ENCODE results near the gene DNASE1L2. TPM values are rescaled to one million over a fixed set of nuclear protein-coding genes. Genes with fewer than 3 reads are reported as not detected.

Gene DNASE1L2
- total RNA-seq, 1 experiment from 2014 or later = 1.9 TPM

DNA sequence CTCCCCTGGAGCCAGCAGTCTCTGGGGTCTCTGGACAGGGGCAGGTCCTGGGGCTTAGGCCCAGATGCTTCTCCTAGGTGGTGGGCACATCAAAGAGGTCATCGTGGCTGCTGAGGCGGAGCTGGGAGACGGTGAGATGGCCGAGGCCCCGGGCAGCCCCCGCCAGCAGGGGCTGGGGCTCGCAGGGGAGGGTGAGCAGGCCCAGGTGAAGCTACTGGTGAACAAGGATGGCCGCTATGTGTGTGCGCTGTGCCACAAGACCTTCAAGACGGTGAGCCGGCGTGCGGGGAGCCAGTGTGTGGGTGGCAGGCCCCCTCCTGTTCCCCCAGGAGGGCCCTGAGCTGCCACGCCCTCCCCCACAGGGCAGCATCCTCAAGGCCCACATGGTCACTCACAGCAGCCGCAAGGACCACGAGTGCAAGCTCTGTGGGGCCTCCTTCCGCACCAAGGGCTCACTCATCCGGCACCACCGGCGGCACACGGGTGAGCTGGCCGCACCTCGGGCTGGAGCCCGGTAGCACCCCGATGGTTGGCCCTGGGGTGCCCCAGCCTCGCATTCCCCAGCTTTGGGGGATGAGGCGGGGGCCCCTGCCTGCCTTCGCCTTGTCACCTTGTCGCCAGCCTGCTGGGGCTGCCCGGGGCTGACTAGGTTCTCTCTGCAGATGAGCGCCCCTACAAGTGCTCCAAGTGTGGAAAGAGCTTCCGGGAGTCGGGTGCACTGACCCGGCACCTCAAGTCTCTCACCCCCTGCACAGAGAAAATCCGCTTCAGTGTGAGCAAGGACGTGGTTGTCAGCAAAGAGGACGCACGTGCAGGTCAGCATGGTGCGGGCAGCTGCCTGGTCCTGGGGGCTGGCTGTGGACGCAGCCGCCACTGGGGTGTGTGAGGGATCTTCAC is 3.9 kb upstream of the DNASE1L2 start:
- no peak overlapping the region for H3K27ac ChIP-seq (ENCODE audit: low read depth, low read length)
- peaks cover 0 to 8% of the 10 kb centered on the region in 2 experiments; a peak in 2 of 4 replicates for H3K4me1 ChIP-seq (ENCODE audit: control insufficient read depth in 1 of 2, insufficient read depth in 2 of 2, low read length in 2 of 2)
- no peak overlapping the region for H2AFZ ChIP-seq (ENCODE audit: low read depth, low read length, poor library complexity, severe bottlenecking)
- no peak for ATAC-seq
- ChIA-PET POLR2A (no interaction called here), CTCF (no interaction called here), RAD21 (ENCODE audit: low non-redundant PET in 1 of 2, low total read pairs in 2 of 2, uncharacterized antibody in 2 of 2, unreplicated experiment in 2 of 2) (no interaction called here)
- peaks cover 26% of the 10 kb centered on the region for H3K79me2 ChIP-seq (ENCODE audit: insufficient read depth, low read length)
- intact Hi-C loops (cut with micrococcal nuclease) = no loop called here
- TF ChIP-seq YY1 (IDR thresholded peaks at IDR 0.05; ENCODE audit: extremely low read depth, insufficient replicate concordance, low read depth, low read length) (no peak), FOSL1 (IDR thresholded peaks at IDR 0.05; ENCODE audit: low read depth) (no peak), SP1 (IDR thresholded peaks at IDR 0.05; ENCODE audit: low read depth) (no peak), CBX3 (IDR thresholded peaks at IDR 0.05; ENCODE audit: low read depth) (no peak), CEBPB (IDR thresholded peaks at IDR 0.05; ENCODE audit: low read depth) (no peak), EZH2 (IDR thresholded peaks at IDR 0.05) (no peak), EZH2phosphoT487 (IDR thresholded peaks at IDR 0.05; ENCODE audit: borderline replicate concordance) (no peak), ZFX (IDR thresholded peaks at IDR 0.05) (no peak)
- TF ChIP-seq, protein P1, sequence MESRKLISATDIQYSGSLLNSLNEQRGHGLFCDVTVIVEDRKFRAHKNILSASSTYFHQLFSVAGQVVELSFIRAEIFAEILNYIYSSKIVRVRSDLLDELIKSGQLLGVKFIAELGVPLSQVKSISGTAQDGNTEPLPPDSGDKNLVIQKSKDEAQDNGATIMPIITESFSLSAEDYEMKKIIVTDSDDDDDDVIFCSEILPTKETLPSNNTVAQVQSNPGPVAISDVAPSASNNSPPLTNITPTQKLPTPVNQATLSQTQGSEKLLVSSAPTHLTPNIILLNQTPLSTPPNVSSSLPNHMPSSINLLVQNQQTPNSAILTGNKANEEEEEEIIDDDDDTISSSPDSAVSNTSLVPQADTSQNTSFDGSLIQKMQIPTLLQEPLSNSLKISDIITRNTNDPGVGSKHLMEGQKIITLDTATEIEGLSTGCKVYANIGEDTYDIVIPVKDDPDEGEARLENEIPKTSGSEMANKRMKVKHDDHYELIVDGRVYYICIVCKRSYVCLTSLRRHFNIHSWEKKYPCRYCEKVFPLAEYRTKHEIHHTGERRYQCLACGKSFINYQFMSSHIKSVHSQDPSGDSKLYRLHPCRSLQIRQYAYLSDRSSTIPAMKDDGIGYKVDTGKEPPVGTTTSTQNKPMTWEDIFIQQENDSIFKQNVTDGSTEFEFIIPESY (IDR thresholded peaks at IDR 0.05; ENCODE audit: extremely low read depth, insufficient replicate concordance, low read length) = no peak
- TF ChIP-seq, protein P2, sequence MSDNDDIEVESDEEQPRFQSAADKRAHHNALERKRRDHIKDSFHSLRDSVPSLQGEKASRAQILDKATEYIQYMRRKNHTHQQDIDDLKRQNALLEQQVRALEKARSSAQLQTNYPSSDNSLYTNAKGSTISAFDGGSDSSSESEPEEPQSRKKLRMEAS (IDR thresholded peaks at IDR 0.05) = no peak
- TF ChIP-seq, protein P3, sequence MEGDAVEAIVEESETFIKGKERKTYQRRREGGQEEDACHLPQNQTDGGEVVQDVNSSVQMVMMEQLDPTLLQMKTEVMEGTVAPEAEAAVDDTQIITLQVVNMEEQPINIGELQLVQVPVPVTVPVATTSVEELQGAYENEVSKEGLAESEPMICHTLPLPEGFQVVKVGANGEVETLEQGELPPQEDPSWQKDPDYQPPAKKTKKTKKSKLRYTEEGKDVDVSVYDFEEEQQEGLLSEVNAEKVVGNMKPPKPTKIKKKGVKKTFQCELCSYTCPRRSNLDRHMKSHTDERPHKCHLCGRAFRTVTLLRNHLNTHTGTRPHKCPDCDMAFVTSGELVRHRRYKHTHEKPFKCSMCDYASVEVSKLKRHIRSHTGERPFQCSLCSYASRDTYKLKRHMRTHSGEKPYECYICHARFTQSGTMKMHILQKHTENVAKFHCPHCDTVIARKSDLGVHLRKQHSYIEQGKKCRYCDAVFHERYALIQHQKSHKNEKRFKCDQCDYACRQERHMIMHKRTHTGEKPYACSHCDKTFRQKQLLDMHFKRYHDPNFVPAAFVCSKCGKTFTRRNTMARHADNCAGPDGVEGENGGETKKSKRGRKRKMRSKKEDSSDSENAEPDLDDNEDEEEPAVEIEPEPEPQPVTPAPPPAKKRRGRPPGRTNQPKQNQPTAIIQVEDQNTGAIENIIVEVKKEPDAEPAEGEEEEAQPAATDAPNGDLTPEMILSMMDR (IDR thresholded peaks at IDR 0.05 in 2 of 3, conservative IDR thresholded peaks at IDR 0.05 in 1 of 3; ENCODE audit: borderline replicate concordance in 1 of 3, insufficient read depth in 1 of 3, low read depth in 2 of 3, low read length in 2 of 3) = no peak
- TF ChIP-seq, protein P4, sequence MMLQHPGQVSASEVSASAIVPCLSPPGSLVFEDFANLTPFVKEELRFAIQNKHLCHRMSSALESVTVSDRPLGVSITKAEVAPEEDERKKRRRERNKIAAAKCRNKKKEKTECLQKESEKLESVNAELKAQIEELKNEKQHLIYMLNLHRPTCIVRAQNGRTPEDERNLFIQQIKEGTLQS (IDR thresholded peaks at IDR 0.05) = no peak
- H3K9me3 ChIP-seq (ENCODE audit: control insufficient read depth in 1 of 2, insufficient read depth in 1 of 2, low read depth in 1 of 2, low read length in 2 of 2) = no peaks in the 10 kb centered on the region
- H3K4me2 ChIP-seq (ENCODE audit: low read length) = no peak overlapping the region
- peaks cover 9 to 19% of the 10 kb centered on the region in 2 experiments; a peak in 3 of 4 replicates for H3K36me3 ChIP-seq (ENCODE audit: control insufficient read depth in 1 of 2, insufficient read depth in 2 of 2, low read length in 2 of 2)
- H4K20me1 ChIP-seq (ENCODE audit: insufficient read depth) = no peaks in the 10 kb centered on the region
- no peaks in the 10 kb centered on the region for H3K27me3 ChIP-seq (ENCODE audit: insufficient read depth, low read length)
- H3K9ac ChIP-seq (ENCODE audit: low read length) = no peak overlapping the region
- no peak for DNase-seq (ENCODE audit: low read depth, low spot score)
- BruUV-seq (replicated peaks) = no TSS peak
- no peaks in the 10 kb centered on the region for H3K9me2 ChIP-seq (ENCODE audit: insufficient read depth)
- H3K4me3 ChIP-seq (replicated peaks in 1 of 2; ENCODE audit: low read depth in 1 of 2, low read length in 2 of 2) = no peak overlapping the region

All from HCT116 (cell line).